Activated CD4-positive, CD25-positive, alpha-beta regulatory T cell treated with anti-CD3 and anti-CD28 coated beads, Interleukin-2, amount 50 U/mL, for 24 hours (primary cell): Measurements from ENCODE around the gene C2orf74.
"Not testable (repeated sequence)": the region's sequence is repeated elsewhere in the genome, so short reads cannot be mapped to it uniquely, and the experiment has no call there.

Source experiments
- ATAC-seq, 2 donors: fragments of 150-1000 bp; cut with Tn5 transposase; one replicate each; pipeline ENCODE4 v1.10.0; 2021; ENCODE audit warnings: mild to moderate bottlenecking in 1 of 2, moderate library complexity in 1 of 2

The C2orf74 gene

GRCh38 chr2:61175036-61175435, 13.0 kb downstream of the C2orf74 start:
- ATAC-seq, result no peak

DNA sequence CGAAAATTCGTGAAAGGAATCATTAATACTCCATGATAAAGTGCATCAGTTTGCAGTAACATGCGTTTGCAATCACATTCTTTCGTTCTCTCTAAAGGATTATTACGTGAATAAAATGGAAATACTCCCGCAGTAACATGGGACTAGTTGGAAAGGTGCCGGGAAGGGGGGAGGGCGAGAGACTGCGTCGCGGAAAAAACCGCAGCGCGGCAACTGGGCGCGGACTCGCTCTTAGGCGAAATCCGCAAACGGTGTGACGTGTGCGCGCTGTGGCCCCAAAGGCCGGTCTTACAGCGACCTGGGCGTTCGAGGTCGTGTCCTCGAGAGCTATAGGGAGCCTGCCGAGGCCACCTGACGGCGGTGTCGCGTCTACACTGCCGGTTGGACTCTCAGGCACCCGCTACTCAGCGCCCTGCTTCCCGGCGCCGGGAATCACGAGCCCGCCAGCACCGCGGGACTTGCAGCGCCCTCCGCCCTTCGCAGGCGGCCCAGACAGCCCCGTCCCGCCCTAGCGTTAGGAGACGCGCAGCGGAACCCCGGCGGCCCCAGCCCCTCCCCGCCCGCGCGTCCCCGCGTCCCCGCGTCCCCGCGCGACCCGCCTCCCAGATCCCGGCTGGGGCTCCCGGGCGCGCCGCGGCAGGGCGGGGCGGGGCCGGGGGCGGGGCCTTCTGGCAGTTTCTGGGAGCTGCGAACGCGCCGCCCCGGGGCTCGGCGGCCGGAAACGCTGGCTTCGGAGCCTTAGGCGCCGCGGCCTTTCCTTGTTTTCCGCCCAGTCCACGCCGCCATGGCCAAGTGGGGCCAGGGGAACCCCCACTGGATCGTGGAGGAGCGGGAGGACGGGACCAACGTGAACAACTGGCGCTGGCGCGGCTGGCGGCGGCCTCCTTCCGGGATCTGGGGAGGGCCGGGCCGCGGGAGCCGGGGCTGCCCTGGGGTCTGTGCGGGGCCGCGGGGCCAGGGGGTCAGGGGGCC, 15.1 kb downstream of the C2orf74 start:
- peak; percentile 88 to 90 for ATAC-seq

- ATAC-seq, result peak; percentile 5 to 11
These were observed 15.9 kb downstream of the C2orf74 start for GRCh38 chr2:61177727-61178549.

DNA sequence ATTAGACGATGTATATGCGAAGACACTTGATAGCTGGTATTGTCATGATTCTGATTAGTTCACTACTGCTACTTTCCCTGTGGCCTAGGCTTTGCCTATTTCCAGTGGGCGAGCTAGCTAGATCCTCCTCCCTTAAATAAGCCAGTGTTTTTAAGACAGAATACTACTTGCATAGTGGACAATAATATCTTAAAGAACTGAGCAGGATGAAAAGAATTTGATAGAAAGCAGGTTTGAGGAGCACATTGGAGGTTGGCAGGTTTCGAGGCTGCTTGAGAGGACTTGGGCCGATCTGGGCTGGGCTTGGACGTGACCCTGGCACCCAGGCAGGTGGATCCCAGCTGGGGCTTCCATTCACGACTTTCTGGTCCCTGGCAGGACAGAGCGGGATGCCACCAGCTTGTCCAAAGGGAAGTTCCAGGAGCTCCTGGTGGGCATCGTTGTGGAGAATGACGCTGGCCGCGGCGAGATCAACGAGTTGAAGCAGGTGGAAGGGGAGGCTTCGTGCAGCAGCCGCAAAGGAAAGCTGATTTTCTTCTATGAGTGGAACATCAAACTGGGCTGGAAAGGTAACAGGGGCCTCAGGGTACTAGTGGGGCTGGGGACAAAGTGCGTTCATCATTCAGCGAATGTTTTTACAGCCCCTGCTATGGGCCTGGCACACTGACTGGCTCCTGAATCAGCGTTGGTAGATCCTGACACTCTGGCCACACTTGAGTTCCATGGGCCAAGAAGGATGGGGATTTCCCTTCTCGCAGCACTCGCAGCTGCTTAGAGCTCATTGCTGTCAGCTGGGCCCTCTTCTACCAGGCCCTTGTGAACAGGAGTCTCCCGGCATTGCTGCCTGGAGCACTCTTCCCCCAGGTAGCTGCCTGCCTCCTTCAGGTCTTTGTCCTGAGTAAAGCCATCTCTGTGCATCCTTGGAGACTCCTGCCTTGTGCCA, 16.9 kb downstream of the C2orf74 start:
- ATAC-seq, result no peak

DNA sequence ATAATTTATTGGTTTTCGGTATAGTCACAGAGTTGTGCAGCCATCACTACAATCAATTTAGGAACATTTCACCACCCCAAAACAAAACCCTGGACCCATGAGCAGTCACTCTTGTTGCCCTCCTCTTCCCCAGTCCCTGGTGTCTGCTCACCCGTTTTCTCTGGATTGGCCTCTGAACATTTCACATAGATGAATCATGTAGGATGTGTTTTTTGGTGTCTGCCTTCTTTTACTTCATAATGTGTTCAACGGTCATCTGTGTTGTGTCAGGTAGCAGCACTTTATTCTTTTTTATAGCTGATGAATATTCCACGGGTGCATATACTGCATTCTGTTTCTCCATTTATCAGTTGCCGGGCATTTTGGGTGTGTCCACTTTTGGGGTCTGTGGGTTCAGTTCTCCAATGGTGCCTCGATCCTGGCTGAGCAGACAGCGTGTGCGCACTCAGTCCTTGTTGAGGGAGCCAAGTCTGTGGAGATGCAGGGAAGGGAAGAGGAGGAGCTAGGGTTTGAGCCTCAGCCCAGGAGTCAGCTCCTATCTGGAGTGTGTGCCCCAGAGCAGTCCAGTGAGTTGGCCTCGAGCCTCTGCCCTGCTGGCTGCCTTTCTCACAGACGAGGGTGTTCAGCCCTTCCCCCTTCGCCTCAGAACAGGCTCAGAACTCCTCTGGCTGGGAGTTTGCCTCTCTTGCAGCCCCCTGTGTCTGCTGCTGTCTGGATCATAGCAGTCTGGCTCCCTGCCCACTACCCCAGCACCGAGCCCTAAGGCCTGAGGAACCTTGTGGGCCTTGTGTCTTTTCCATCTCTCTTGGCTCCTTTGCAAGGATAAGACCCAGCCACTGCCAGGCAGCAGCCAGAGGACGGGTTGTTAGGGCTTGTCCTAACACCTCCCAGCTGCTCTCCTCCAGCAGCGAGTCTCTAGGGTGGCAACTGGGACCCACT, 18.0 kb downstream of the C2orf74 start:
- ATAC-seq, result no peak

DNA sequence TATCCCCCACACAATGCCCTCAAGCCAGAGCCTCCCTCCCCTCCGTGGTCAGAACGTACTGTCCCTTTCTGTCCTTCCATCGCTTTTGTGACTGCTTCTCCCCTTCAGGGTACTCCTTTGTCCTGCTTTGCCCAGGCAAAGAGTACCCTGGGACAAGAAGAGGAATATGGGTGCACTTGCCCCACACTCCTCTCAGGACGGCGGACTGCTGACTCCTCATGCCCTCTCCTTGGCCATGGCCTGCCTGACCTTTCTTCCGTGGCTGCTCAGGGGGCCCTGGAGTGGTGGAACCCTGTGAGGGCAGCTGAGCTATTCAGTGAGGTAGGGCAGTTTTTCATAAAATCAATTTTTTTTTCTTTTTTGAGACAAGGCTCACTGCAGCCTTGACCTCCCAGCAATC, 18.7 kb downstream of the C2orf74 start:
- no peak for ATAC-seq

GRCh38 chr2:61181382-61182058, 19.5 kb downstream of the C2orf74 start:
- no peak for ATAC-seq

GRCh38 chr2:61182059-61182383, 20.0 kb downstream of the C2orf74 start:
- no peak for ATAC-seq

DNA sequence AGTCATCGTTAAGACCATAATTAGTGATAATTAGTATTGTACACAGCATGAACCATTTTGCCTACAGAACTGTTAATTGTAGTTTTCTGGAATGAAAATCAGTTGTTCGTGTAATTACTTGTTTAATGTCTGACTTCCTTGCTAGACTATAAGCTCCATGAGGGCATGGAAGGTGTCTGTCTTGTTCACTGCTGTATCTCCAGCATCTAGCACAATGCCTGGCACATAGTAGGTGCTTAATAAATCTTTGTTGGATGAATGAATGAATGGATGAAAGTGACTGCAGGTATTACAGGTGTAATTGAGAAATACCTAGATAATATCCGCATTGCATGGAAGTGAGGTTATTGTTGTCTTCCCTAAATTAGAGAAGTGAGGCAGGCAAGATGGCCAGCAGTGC, 21.8 kb downstream of the C2orf74 start:
- ATAC-seq, result no peak

DNA sequence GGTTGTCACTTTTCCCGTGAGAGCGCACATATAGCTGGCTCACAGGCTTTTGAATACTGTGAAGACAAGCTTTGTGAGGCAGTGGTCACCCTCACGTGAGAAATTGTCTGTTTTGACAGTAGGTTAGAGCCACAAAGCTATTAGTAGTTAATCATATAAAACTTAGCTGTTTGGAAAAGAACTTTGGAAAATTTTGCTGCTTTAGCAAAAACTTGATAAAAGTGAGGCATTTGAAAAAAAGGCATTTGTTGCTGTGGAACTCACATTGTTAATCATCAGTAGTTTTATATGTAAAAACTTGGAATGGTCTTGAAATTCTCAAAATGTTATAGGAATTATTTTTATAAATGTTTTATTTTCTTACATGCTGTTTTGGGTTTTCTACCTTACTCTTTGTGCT, 22.3 kb downstream of the C2orf74 start:
- no peak for ATAC-seq

GRCh38 chr2:61185231-61185728, 23.3 kb downstream of the C2orf74 start:
- no peak for ATAC-seq

DNA sequence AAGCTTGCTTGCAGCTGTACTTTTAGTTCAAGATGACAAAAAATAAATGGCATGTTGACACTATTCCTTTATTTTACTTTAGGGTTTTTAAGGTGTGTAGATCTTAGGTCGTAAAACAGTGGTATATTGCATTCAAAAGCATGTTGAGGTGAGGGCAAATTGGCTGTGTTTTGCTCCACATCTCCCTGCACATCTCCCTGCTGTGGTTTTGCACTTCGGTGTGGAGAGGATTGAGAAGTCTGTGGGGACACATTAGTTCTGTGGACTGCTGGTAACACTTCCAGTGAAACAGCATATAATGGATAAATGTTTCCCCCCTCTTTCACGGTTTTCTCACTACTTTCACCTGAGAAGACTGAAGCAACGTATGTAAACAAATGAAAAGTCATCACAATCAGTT, 25.1 kb downstream of the C2orf74 start:
- ATAC-seq, result no peak

GRCh38 chr2:61193670-61194561, 31.9 kb downstream of the C2orf74 start:
- ATAC-seq, result no peak

DNA sequence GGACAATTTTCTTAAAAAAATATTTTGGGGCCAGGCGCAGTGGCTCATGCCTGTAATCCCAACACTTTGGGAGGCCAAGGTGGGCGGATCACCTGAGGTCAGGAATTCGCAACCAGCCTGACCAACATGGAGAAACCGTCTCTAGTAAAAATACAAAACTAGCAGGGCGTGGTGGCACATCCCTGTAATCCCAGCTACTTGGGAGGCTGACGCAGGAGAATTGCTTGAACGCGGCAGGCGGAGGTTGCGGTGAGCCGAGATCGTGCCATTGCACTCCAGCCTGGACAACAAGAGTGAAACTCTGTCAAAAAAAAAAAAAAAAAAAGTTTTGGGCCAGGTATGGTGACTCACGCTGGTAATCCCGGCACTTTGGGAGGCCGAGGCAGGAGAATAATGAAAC, 32.7 kb downstream of the C2orf74 start:
- not testable (repeated sequence) for ATAC-seq

- ATAC-seq, result no peak
These were observed 34.7 kb downstream of the C2orf74 start for GRCh38 chr2:61196671-61197070.

GRCh38 chr2:61205132-61205531, 43.1 kb downstream of the C2orf74 start:
- ATAC-seq, result no peak

GRCh38 chr2:61210332-61210981, 48.5 kb downstream of the C2orf74 start:
- ATAC-seq, result peak in 1 of 2 donors; percentile 27

- no peak for ATAC-seq
These were observed 52.2 kb downstream of the C2orf74 start for GRCh38 chr2:61214171-61214570.
